A549 (cell line): ENCODE data around the gene SLC35A3. TPM values are rescaled to one million over a fixed set of nuclear protein-coding genes. Genes with fewer than 3 reads are reported as not detected.

Experiments used
- ATAC-seq, 2 experiments: fragments of 200-7000 bp in 1 of 2; fragments of >200 bp in 1 of 2; cut with Nextera tagmentation in 1 of 2; cut with Tn5 transposase in 1 of 2; 3 replicates each; pipeline versions ENCODE4 v1.8.0 to v1.9.1; 2018 to 2020; ENCODE audit warnings: mild to moderate bottlenecking in 1 of 2, moderate library complexity in 1 of 2
- CTCF ChIA-PET: fragments of 300-600 bp; sonication (Branson Sonifier 250); formaldehyde crosslinking; extraction: SDS; loops from one replicate; lab custom pipeline; 2021; ENCODE audit warnings: antibody characterized with exemption, inconsistent platforms; lab: Yijun Ruan, JAX
- POLR2A ChIA-PET: fragments of 350-600 bp; formaldehyde crosslinking; extraction: SDS; loops from one replicate; lab custom pipeline; 2021; ENCODE audit warnings: antibody characterized with exemption, inconsistent platforms; lab: Yijun Ruan, JAX
- DNase-seq, 2 experiments: peaks; one replicate each; pipeline versions ENCODE4 v3.0.0 to v3.0.0-alpha.2; 2011 to 2016; ENCODE audit warnings: low read depth in 1 of 2, low spot score in 1 of 2
- FAIRE-seq: peaks from 2 replicates; lab custom pipeline; 2011; peaks lifted over from hg19 to GRCh38; lab: Jason Lieb, UNC
- H3K27ac ChIP-seq, 2 experiments: fragments of >200 bp; sonication (Bioruptor Twin); formaldehyde crosslinking; 3 replicates each; pipeline ENCODE4 v1.5.1; 2016 to 2017
- H3K4me1 ChIP-seq: fragments of >200 bp; sonication (Bioruptor Twin); formaldehyde crosslinking; 3 replicates; pipeline ENCODE4 v1.6.1; 2016
- H3K4me2 ChIP-seq: fragments of >200 bp; sonication (Bioruptor Twin); formaldehyde crosslinking; 3 replicates; pipeline ENCODE4 v1.6.1; 2016
- H3K4me3 ChIP-seq: fragments of >200 bp; sonication (Bioruptor Twin); formaldehyde crosslinking; 3 replicates; pipeline ENCODE4 v1.5.1; 2016
- H3K9me3 ChIP-seq: fragments of >200 bp; sonication (Bioruptor Twin); formaldehyde crosslinking; 3 replicates; pipeline ENCODE4 v1.6.1; 2016
- BHLHE40 ChIP-seq: IDR thresholded peaks from 2 replicates; pipeline ENCODE4 v1.6.1; 2012; ENCODE audit warnings: low read depth, low read length, inconsistent platforms
- CBX2 ChIP-seq: fragments of 200-600 bp; sonication (generic); IDR thresholded peaks from 2 replicates; pipeline ENCODE4 v1.6.1; 2016; ENCODE audit warnings: low read depth, mild to moderate bottlenecking, borderline replicate concordance
- CHD4 ChIP-seq: fragments of 200-600 bp; sonication (generic); IDR thresholded peaks from 2 replicates; pipeline ENCODE4 v1.6.1; 2016; ENCODE audit warnings: antibody characterized with exemption, mild to moderate bottlenecking, borderline replicate concordance
- EHMT2 ChIP-seq: fragments of 200-600 bp; sonication (generic); IDR thresholded peaks from 2 replicates; pipeline ENCODE4 v1.6.1; 2016; ENCODE audit warnings: antibody characterized with exemption, low read depth, mild to moderate bottlenecking, moderate library complexity
- ESRRA ChIP-seq: fragments of 150-350 bp; IDR thresholded peaks from 2 replicates; pipeline ENCODE4 v1.6.1; 2014; ENCODE audit warnings: mild to moderate bottlenecking, low read length, borderline replicate concordance
- FOSB ChIP-seq: fragments of 250-450 bp; sonication (Bioruptor Pico); IDR thresholded peaks from 2 replicates; pipeline ENCODE4 v1.5.0; 2020; ENCODE audit warnings: mild to moderate bottlenecking, moderate library complexity
- FOSL2 ChIP-seq, 2 experiments: fragments of 450-650 bp in 1 of 2; fragments of >200 bp in 1 of 2; sonication (Bioruptor Twin) in 1 of 2; formaldehyde crosslinking; IDR thresholded peaks; 2 replicates each; pipeline versions ENCODE4 v1.5.0 to v1.6.1; 2016 to 2020; ENCODE audit warnings: mild to moderate bottlenecking in 1 of 2, moderate library complexity in 1 of 2
- HOXA7 ChIP-seq: fragments of 250-450 bp; sonication (Bioruptor Pico); IDR thresholded peaks from 2 replicates; pipeline ENCODE4 v1.5.0; 2020; ENCODE audit warnings: mild to moderate bottlenecking, moderate library complexity
- KDM1A ChIP-seq: fragments of 200-600 bp; sonication (generic); IDR thresholded peaks from 2 replicates; pipeline ENCODE4 v1.6.1; 2016; ENCODE audit warnings: low read depth, mild to moderate bottlenecking
- KDM5A ChIP-seq: fragments of 200-600 bp; sonication (generic); IDR thresholded peaks from 2 replicates; pipeline ENCODE4 v1.6.1; 2016; ENCODE audit warnings: antibody characterized with exemption, mild to moderate bottlenecking
- POLR2A ChIP-seq: IDR thresholded peaks from 2 replicates; pipeline ENCODE4 v1.6.1; 2012; ENCODE audit warnings: mild to moderate bottlenecking, low read length
- RAD21 ChIP-seq, 2 experiments: fragments of >200 bp in 1 of 2; sonication (Bioruptor Twin) in 1 of 2; formaldehyde crosslinking in 1 of 2; IDR thresholded peaks in 1 of 2; conservative IDR thresholded peaks in 1 of 2; 2 replicates in 1 of 2; 3 replicates in 1 of 2; pipeline ENCODE4 v1.6.1; 2012 to 2018; ENCODE audit warnings: inconsistent platforms in 1 of 2
- RFX5 ChIP-seq: fragments of 450-650 bp; IDR thresholded peaks from 2 replicates; pipeline ENCODE4 v1.7.1; 2014; ENCODE audit warnings: antibody characterized with exemption, mild to moderate bottlenecking, moderate library complexity
- TFCP2L1 ChIP-seq: fragments of 250-450 bp; sonication (Bioruptor Pico); IDR thresholded peaks from 2 replicates; pipeline ENCODE4 v1.5.0; 2021; ENCODE audit warnings: mild to moderate bottlenecking
- ZC3H11A ChIP-seq: fragments of 450-650 bp; IDR thresholded peaks from 2 replicates; pipeline ENCODE4 v1.6.1; 2014; ENCODE audit warnings: antibody characterized with exemption, mild to moderate bottlenecking
- ZFP36 ChIP-seq: fragments of 450-650 bp; IDR thresholded peaks from 2 replicates; pipeline ENCODE4 v1.6.1; 2014; ENCODE audit warnings: borderline replicate concordance; ENCODE audit not compliant: partially characterized antibody
- ZNF302 ChIP-seq: fragments of 250-450 bp; sonication (Bioruptor Pico); IDR thresholded peaks from 2 replicates; pipeline ENCODE4 v1.9.0; 2021; ENCODE audit warnings: inconsistent platforms, mild to moderate bottlenecking, moderate library complexity
- WGBS: methylation state at CpG from one replicate; pipeline ENCODE4 v1.1.6; 2017; ENCODE audit errors: missing lambda C conversion rate; 5-methylcytosine and 5-hydroxymethylcytosine counted together
- polyA plus RNA-seq, 4 experiments: library from polyadenylated mRNA; depleted of rRNA in 3 of 4; stranded (reverse); fragments of >200 nt; fragmentation: RNase III in 1 of 4; extraction: RNeasy Plus Mini Kit Qiagen cat#74134 plus additional on column Dnase treatment in 1 of 4; gene quantifications; 2 replicates in 3 of 4; 3 replicates in 1 of 4; pipeline ENCODE4 v1.2.3, GENCODE V29; 2011 to 2017
- TF ChIP-seq, protein P1 (sequence below): fragments of >200 bp; sonication (Bioruptor Twin); formaldehyde crosslinking; IDR thresholded peaks from 3 replicates; pipeline ENCODE4 v1.5.1; 2016
- TF ChIP-seq, protein P2 (sequence below): IDR thresholded peaks from 2 replicates; pipeline ENCODE4 v1.6.1; 2012
- TF ChIP-seq, protein P3 (sequence below): fragments of 250-450 bp; sonication (Bioruptor Pico); IDR thresholded peaks from 2 replicates; pipeline ENCODE4 v1.5.0; 2021; ENCODE audit warnings: mild to moderate bottlenecking, moderate library complexity, borderline replicate concordance

SLC35A3 gene
- polyA plus RNA-seq, 2 of the 4 experiments (the other 2 are of a cell fraction) = 9.6 to 15.1 TPM

DNA sequence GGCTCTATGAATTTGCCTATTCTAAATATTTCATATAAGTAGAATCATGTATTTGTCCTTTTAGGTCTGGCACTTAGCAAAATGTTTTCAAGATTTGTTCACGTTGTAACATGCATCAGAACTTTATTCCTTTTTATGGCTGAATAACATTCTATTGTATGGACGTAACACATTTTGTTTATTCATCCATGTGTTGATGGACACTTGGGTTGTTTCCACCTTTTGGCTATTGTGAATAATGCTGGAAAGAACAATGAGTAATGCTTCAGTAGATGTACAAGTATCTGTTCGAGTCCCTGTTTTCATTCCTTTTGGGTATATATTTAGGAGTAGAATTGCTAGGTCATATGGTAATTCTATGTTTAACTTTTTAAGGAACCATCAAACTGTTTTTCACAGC, 24.7 kb downstream of the SLC35A3 start:
- FAIRE-seq = no peak
- no peaks in the 10 kb centered on the region for H3K4me1 ChIP-seq
- no peak overlapping the region for H3K4me2 ChIP-seq
- H3K27ac ChIP-seq = no peak overlapping the region
- no peak for DNase-seq
- peaks cover 18% of the 10 kb centered on the region; the same call in 2 of the 3 replicates for H3K9me3 ChIP-seq
- ChIA-PET CTCF (no interaction called here), POLR2A (no interaction called here)
- no peak for ATAC-seq
- no peak overlapping the region for H3K4me3 ChIP-seq
- TF ChIP-seq POLR2A (no peak), ZFP36 (no peak), FOSB (CRISPR knock-in tag) (no peak), ZNF302 (no peak), HOXA7 (no peak), BHLHE40 (no peak), EHMT2 (no peak), TFCP2L1 (CRISPR knock-in tag) (no peak), ESRRA (no peak), RFX5 (no peak), KDM5A (no peak)
- TF ChIP-seq, protein P1, sequence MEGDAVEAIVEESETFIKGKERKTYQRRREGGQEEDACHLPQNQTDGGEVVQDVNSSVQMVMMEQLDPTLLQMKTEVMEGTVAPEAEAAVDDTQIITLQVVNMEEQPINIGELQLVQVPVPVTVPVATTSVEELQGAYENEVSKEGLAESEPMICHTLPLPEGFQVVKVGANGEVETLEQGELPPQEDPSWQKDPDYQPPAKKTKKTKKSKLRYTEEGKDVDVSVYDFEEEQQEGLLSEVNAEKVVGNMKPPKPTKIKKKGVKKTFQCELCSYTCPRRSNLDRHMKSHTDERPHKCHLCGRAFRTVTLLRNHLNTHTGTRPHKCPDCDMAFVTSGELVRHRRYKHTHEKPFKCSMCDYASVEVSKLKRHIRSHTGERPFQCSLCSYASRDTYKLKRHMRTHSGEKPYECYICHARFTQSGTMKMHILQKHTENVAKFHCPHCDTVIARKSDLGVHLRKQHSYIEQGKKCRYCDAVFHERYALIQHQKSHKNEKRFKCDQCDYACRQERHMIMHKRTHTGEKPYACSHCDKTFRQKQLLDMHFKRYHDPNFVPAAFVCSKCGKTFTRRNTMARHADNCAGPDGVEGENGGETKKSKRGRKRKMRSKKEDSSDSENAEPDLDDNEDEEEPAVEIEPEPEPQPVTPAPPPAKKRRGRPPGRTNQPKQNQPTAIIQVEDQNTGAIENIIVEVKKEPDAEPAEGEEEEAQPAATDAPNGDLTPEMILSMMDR = no peak
- TF ChIP-seq, protein P2, sequence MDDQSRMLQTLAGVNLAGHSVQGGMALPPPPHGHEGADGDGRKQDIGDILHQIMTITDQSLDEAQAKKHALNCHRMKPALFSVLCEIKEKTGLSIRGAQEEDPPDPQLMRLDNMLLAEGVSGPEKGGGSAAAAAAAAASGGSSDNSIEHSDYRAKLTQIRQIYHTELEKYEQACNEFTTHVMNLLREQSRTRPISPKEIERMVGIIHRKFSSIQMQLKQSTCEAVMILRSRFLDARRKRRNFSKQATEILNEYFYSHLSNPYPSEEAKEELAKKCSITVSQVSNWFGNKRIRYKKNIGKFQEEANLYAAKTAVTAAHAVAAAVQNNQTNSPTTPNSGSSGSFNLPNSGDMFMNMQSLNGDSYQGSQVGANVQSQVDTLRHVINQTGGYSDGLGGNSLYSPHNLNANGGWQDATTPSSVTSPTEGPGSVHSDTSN = no peak
- 93% methylated on average over 3 of the region's 3 CpGs for WGBS

DNA sequence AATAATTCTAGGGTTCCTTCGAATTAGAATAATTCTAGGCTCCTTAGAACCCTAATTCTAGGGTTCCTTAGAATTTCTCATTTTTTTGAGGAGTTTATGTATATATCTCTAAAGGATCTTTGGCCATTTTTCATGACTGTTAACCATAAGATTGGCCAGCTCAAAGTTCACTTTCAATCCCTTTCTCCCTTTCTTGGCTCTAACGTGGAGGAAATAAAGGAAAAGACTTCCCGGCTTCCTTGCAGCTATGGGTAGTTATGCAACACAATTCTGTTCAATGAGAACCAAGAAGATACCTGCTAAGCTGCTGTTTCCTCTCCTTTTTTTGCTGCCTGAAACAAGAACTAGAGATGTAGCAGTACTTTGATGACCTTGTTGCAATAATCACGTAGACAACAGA, 27.2 kb downstream of the SLC35A3 start:
- ATAC-seq (no peak), FAIRE-seq (no peak), DNase-seq (no peak)
- ChIA-PET CTCF (no interaction called here), POLR2A (no interaction called here)
- H3K9me3 ChIP-seq = peaks cover 11% of the 10 kb centered on the region; the same call in 2 of the 3 replicates
- WGBS = 90% methylated on average over 4 of the region's 4 CpGs
- no peaks in the 10 kb centered on the region for H3K4me1 ChIP-seq
- TF ChIP-seq ZNF302 (no peak), CBX2 (no peak), KDM1A (no peak), HOXA7 (no peak), POLR2A (no peak), ZC3H11A (no peak)
- H3K27ac ChIP-seq = no peak overlapping the region
- no peak overlapping the region for H3K4me3 ChIP-seq
- H3K4me2 ChIP-seq = no peak overlapping the region

DNA sequence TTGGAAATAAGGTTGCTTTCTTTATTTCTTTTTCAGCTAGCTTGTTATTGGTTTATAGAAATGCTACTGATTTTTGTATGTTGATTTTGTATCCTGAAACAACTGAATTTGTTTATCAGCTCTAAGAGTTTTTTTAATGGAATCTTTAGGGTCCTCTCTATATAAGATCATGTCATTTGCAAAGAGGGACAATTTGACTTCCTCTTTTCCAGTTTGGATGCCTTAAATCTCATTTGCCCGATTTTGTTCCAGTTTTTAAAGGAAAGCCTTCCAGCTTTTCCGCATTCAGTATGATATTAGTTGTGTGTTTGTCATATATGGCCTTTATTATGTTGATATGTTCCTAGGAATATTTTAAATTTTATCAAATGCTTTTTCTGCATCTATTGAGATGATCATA, 31.7 kb downstream of the SLC35A3 start:
- no peak overlapping the region for H3K4me2 ChIP-seq
- no peak for ATAC-seq
- no peak for DNase-seq
- no peaks in the 10 kb centered on the region for H3K4me1 ChIP-seq
- 88% methylated on average over 2 of the region's 2 CpGs for WGBS
- POLR2A ChIA-PET = interaction anchor here (0.6 kb wide), 1 partner anchor 235 kb away, joined by 4 read pairs; the partner anchor contains the start of gene FRRS1
- no peak overlapping the region for H3K27ac ChIP-seq
- TF ChIP-seq ZNF302 (no peak), RAD21 (conservative IDR thresholded peaks at IDR 0.05 in 1 of 2, IDR thresholded peaks at IDR 0.05 in 1 of 2) (no peak), HOXA7 (no peak), FOSL2 (IDR thresholded peaks at IDR 0.05) (no peak), FOSL2 (CRISPR knock-in tag; IDR thresholded peaks at IDR 0.05) (no peak), FOSB (CRISPR knock-in tag) (no peak), KDM5A (no peak), CHD4 (no peak)
- TF ChIP-seq, protein P3, sequence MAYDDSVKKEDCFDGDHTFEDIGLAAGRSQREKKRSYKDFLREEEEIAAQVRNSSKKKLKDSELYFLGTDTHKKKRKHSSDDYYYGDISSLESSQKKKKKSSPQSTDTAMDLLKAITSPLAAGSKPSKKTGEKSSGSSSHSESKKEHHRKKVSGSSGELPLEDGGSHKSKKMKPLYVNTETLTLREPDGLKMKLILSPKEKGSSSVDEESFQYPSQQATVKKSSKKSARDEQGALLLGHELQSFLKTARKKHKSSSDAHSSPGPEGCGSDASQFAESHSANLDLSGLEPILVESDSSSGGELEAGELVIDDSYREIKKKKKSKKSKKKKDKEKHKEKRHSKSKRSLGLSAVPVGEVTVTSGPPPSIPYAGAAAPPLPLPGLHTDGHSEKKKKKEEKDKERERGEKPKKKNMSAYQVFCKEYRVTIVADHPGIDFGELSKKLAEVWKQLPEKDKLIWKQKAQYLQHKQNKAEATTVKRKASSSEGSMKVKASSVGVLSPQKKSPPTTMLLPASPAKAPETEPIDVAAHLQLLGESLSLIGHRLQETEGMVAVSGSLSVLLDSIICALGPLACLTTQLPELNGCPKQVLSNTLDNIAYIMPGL = no peak
- CTCF ChIA-PET = no interaction called here
- no peak overlapping the region for H3K4me3 ChIP-seq
- FAIRE-seq = no peak
- no peaks in the 10 kb centered on the region for H3K9me3 ChIP-seq
